Measurements from ENCODE around the gene POLR2I.

DNA sequence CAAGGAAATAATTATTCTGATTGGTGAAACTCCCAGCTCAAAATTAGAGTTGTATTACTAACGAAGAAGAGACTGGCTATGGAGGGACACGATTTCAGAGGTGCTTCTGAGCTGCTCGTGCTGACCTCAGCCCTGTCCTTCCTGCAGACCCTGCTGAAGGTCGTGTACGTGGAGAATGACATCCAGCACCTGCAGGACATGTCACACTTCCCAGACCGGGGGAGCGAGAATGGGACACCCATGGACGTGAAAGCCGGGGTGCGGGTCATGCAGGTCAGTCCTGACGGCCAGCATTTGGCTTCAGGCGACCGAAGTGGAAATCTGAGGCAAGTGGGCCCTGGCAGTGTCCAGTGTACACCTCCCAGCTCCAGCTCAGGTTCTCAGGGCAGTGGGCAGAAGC is 31.8 kb downstream of the POLR2I start:
- TF ChIP-seq, protein P1, sequence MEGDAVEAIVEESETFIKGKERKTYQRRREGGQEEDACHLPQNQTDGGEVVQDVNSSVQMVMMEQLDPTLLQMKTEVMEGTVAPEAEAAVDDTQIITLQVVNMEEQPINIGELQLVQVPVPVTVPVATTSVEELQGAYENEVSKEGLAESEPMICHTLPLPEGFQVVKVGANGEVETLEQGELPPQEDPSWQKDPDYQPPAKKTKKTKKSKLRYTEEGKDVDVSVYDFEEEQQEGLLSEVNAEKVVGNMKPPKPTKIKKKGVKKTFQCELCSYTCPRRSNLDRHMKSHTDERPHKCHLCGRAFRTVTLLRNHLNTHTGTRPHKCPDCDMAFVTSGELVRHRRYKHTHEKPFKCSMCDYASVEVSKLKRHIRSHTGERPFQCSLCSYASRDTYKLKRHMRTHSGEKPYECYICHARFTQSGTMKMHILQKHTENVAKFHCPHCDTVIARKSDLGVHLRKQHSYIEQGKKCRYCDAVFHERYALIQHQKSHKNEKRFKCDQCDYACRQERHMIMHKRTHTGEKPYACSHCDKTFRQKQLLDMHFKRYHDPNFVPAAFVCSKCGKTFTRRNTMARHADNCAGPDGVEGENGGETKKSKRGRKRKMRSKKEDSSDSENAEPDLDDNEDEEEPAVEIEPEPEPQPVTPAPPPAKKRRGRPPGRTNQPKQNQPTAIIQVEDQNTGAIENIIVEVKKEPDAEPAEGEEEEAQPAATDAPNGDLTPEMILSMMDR (IDR thresholded peaks at IDR 0.05) = no peak
- TF ChIP-seq EP300 (IDR thresholded peaks at IDR 0.05) = no peak
- no peak for TF ChIP-seq POLR2A (IDR thresholded peaks at IDR 0.05)
